GM18526 (cell line): ENCODE data around the gene FCN1.

Experiments used
- POLR2A ChIP-seq: IDR thresholded peaks from 3 replicates; pipeline ENCODE4 v1.6.1; 2011; ENCODE audit not compliant: insufficient read length; ENCODE audit errors: extremely low read depth

FCN1 gene

DNA sequence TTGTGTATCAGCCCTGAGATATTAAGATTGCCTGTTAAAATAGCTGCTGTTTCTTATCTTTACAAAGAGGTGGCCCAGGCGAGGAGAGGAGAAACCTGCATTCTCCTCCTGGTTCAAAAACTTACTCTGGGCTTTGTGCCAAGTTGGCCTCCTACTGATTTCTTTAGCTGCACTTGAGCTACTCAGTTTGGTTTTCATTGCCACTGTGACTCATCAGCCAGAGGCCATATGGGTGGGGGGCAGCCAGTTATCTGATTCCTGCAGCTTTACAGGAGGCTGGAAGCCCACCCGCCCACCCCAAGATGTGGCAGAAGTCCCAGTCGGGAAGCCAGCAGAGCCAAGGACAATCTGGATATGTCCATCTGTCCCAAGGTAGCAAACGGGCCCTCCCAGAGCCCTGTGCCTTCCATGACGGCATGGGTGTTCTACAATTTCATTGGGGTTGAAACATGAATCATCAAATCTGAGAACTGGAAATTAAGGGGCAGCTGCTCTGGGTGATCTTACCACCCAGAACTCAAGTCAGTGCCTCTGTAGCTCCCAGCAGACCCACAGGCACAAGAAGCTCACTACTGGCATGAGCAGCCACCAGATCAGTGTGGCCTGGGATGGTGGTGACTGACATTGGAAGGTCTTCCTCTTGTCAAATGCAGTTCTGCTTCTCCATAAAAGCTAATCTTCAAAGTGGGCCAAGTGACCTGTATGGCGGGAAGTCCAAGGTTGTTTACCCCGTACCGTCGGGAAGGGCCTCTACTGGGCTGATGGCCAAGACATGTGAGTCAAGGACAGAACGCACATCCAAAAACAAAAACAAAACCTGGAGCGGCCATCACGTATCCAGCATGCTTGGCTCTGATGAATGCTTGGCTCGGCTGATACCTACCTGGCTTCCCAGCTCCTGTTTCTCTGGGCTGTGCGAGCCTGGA is 21.5 kb downstream of the FCN1 start:
- no peak for TF ChIP-seq POLR2A

DNA sequence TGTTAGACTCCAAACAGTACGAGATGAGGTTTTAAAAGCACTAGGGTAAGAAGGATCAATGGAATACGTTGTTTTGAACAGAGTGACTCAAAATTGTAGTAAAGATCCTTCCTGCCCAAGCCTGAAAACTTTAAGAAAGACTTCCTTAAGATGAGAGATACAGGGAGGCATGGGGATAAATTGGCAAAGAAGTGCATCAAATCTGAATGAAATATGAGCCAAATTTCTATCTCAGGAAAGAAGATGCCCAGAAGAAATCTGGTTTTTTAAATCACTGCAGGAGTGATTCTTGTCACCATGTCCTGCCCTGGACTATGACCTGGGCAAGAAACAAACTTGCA is 22.2 kb downstream of the FCN1 start:
- no peak for TF ChIP-seq POLR2A

DNA sequence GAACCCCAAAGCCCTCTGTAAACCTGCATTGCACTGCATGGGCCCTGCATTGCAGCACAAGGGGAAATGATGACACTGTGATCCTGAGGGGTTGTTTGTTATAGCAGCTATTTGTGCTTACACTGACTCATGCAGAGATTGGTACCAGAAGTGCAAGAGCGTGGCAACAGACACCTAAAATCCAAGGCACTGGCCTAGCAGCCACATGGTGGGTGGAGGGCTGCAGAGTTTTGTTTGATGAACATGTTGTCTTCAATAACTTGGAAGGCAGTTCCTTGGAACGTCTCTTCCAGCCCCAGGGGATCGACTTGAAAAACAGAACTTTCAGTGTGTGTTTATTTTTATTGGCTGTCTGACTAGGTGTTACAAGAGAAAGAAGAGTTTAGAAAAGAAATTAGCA is 22.6 kb downstream of the FCN1 start:
- no peak for TF ChIP-seq POLR2A

DNA sequence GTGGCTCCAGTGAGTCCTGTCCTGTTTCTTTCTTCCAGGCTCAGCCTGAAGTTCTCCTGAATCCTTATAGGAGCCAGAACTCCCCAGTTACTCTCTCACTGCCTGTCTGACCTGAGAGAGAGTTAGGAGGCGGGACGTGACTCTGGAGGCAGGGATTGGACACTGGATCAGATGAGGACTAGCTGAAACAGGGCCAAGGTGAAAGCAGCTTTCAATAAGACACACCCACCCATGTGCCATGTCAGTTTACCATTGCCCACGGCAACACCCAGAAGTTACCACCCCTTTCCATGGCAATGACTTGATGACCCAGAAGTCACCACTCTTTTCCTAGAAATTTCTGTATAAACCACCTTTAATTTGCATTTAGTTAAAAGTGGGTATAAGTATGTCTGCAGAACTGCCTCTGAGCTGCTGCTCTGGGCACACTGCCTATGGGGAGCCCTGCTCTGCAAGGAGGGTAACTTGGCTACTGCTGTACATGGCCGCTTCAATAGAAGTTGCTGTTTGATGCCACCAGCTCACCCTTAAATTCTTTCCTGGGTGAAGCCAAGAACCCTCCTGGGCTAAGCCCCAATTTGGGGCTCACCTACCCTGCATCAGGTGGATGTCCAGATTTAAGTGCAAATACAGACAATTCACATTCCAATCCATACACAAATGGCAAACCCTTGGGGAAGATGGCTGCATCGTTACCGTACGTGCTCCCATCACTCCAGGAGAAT is 23.4 kb downstream of the FCN1 start:
- TF ChIP-seq POLR2A: no peak

DNA sequence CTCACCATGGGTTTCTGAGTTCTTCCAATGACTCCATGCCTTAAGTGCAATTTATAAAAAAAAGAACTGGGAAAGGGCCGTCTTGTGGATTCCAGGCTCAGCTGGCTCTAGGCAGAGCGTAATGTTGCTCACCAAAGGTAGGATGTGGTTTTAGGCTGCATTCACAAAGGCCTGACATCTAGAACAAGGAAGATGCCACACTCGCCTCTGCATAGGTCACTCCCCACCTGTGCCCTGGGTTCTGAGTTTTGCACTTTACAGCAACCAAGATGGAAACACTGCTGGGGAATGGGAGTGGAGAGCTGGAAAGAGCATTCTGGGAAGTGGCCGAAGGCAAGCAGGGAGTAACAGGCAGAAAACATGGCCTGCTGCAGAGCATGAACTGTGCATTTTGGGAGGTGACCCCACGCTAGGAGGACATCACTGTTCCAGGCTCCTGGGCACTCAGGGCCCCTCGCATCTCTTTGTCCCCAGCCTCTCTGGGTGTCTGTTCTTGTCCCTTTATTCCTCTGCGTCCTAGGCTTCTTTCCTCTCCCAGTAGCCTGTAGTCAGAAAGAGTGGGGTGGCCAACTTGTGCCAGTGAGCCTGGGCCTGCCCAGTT is 24.8 kb downstream of the FCN1 start:
- TF ChIP-seq POLR2A: no peak

DNA sequence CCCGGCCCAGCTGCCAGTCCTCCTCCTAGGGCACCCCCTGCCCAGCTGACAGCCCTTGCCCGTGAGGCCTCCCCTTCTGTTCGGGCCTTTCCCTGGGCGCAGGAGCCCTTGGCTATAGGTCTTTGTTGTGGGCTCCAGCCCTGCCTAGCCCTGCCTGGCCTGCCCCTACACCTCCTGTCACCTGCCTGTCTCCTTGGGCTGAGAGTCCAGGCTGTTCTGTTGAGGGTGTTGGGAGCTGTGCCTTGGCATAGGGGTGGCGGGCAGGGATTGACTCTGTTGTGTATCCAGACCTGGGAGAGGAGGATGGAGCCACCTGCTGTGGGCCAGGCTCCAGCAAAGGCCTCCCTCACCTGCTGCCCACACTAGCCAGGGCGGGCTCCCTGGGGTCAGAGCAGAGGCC is 25.5 kb downstream of the FCN1 start:
- TF ChIP-seq POLR2A: no peak

DNA sequence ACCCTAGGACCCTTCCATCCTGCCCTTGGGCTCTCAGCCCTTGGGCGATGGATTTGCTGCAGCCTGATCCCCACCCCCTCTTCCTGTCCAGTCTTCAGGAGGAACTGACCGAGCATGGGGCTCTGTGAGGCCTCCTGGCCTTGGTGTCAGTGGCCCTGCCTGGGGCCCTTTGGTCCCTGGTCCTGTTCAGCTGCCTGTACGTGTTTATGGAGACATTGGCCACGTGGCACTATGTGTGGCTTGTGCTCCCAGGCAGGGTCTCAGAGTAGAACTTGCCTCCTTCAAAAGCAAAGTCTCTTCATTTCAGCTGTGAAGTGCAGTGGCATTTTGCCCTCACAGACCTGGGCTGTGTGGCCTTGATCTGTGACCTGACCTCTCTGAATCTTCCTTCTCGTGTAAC is 26.0 kb downstream of the FCN1 start:
- no peak for TF ChIP-seq POLR2A

DNA sequence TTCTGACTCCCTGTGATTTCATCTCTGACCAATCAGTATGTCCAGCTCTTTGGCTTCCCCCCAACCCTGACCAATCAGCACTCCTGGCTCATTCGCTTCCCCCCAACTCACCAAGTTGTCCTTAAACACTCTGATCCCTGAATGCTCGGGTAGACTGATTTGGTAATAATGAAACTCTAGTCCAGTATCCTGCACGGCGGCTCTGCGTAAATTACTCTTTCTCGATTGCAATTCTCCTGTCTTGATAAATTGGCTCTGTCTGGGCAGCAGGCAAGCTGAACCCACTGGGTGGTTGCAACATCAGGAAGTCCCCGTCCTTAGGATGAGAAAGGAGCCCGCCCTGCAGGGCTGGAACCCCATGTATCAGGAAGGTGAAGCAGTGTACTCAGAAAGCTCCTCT is 26.7 kb downstream of the FCN1 start:
- TF ChIP-seq POLR2A: no peak

DNA sequence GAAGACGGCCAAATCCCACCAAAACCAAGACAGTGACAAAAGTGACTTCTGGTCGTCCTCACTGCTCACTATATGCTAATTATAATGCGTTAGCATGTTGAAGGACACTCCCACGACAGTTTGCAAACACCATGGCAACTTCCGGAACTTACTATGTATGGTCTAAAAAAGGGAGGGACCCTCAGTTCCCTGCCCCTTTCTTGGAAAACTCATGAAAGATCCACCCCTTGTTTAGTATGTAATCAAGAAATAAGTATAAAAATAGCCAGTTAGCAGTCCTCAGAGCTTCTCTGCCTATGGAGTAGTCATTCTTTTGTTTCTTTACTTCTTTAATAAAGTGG is 27.6 kb downstream of the FCN1 start:
- no peak for TF ChIP-seq POLR2A

DNA sequence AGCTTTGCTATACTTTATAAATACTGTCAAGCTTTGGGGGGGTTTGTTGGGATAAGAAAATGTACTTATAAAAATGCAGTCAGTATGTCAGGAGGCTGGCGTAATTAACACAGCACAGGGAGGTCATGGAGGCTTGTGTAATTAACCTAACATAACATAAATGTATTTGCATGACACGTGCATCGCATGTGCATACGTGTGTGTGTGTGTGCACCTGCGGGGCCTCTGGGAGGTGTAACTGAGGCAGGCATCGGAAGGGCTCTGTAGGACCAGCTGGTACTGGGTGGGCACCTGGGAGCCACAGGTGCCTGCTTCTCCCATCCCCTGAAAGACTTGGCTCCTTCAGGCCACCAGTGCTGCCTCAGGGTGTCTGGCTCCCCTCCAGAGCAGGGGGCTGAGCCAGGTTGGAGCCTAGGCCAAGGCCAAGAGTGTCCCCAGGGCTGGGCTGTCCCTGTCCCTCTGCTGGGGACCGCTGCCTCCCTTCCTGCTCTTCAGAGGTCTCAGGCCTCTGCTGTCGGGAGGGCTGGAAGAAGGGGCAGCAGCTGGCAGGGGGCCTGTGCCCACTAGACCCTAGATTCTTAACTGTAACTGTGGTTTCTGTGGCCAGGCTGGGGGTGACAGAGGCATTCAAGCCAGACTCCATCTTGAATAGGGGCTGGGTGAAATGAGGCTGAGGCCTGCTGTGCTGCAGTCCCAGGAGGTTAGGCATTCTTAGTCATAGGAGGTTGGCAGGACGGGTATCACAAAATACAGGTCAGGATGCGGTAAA is 28.1 kb downstream of the FCN1 start:
- no peak for TF ChIP-seq POLR2A

DNA sequence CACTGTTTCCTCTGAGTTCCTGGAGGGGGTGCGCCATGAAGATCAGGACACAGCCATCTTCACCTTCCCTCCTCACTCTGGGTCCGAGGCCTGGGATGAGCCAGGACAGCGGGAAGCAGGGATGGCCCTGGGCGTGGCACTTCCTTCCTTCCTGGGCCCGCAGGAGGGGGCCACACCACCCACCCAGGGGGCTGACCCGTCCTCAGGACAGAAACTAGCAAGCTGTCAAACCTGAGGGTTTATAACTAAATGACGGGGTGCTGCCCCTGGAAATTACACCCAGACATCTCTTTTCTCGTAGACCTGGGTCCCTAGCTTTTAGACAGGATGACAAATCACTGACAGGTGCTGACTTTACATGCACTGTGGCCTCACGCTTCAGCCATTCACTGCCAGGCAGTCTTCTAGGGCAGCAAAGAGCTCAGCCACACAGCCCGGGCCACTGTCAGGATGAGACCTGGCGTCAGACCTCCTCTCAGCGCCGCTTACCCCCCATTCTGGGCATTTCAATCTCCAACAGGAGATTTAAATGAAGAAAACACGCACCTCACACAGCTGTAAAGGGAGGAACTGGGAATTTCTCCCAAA is 29.0 kb downstream of the FCN1 start:
- TF ChIP-seq POLR2A: no peak

DNA sequence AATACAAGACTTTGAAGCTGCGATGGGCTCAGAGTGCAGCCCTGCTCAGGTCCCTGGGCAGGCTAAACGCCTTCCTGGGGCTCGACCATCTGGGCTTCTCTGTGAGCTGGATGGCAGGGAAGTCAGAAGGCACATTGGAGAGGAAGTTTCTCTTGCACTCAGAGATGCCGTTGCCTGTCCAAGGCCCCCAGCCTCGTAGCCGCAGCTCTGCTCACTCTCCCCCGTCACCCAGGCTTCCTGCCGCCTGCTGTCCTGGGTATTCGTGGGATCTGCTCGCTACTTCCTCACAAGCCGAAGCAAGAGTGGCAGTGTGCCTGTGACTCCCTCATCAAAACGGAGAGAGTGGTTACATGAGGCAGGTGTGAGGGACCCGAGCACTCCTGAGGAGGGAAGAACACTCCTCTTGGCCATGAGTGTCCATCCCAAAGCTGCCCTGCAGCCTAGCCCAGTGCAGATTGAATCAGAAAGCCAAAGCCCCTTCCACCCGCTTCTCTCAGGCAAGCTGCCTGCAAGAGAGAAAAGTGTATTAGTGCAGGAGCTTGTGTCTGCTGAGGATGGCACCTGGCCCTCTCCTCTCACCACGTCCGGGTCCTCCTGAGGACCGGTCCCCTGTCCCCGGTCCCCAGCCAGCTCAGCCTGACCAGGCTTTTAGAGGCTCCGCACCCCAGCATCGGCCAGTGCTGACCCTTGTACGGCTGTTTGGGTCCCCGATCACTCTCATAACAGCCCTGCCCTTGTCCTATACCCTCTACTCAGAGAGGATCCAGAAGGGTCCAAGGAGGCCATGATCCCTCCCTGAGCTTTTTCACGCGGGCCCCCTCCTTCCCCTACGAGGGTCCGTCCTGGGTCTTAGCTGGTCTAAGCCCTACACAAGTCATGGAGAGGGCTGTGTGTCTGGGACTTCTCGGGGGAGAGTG is 29.8 kb downstream of the FCN1 start:
- no peak for TF ChIP-seq POLR2A

DNA sequence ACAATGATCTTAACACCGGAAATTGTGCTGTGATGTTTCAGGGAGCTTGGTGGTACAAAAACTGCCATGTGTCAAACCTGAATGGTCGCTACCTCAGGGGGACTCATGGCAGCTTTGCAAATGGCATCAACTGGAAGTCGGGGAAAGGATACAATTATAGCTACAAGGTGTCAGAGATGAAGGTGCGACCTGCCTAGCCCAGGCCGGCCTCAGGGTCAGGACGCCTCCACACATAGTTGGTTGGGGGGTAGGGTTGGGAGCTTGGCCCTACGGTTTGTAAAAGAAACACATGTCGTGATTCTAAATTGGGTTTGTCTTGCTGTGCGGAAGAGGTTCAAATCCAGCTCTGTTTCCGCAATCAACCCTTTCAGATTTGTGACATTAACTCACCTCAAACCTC is 30.5 kb downstream of the FCN1 start:
- no peak for TF ChIP-seq POLR2A

DNA sequence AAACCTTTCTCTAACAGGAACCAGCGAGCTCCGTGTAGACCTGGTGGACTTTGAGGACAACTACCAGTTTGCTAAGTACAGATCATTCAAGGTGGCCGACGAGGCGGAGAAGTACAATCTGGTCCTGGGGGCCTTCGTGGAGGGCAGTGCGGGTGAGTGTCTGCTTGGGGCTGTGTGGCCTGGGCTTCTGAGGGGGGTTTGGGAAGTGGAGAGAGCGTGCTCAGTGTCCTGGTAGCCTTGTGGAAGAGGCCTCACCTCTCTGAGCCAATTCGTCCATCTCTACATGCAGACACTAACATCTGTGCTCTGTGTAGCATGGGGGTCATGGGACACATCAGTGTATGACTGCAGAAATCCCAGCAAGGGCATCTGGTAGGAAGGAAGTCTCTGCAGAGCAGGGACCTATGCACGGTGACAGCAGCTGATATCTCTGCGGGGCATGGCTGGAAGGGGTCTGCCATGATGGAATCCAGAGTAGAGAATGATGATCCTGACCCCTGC is 31.2 kb downstream of the FCN1 start:
- no peak for TF ChIP-seq POLR2A

DNA sequence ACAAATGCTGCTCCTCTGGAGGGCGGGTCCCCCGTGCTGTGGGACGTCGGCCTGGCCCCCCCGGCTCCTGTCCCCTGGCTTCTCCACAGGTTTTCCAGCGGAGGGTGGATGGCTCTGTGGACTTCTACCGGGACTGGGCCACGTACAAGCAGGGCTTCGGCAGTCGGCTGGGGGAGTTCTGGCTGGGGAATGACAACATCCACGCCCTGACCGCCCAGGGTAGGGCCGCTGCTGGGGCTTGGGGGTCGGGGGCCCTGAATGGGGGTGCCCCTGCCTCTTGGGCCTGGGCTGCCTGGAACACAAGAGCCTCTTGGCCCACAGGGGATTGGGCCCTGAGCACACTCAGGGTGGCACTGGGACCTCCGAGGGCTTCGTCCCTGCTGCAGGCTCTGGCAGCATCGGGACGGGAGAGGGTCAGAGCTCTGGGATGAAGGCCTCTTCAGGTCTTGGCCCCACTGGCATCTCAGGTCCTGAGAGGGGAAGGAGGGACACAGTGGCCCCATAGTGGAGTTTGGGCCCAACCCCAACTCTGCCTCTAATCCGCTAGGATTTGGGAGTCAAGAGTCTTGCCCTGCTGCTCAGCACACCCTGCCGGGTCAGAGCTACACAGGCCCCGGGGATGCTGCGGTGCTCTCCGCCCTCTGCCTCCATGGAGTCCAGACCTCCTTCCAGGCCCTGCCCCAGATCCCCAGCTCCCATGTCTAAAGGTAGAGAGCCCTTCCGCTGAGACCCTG is 31.9 kb downstream of the FCN1 start:
- no peak for TF ChIP-seq POLR2A
